OCI-LY7 (cell line): ENCODE measurements around the gene CYB561D1.

Experiments
- EZH2phosphoT487 ChIP-seq: fragments of 200-600 bp; sonication (generic); IDR thresholded peaks from 2 replicates; pipeline ENCODE4 v1.6.1; 2018; ENCODE audit warnings: low read depth, borderline replicate concordance, mild to moderate bottlenecking, mixed run types, antibody characterized with exemption, low read length, moderate library complexity, mixed read lengths
- TF ChIP-seq, protein P1 (sequence below): fragments of 200-600 bp; sonication (generic); conservative IDR thresholded peaks from 2 replicates; pipeline ENCODE4 v1.5.1; 2014; ENCODE audit warnings: mild to moderate bottlenecking, antibody characterized with exemption, low read length, moderate library complexity, mixed read lengths

GRCh38 chr1:109499661-109500536 lies 6.0 kb downstream of the CYB561D1 start:
- TF ChIP-seq, protein P1, sequence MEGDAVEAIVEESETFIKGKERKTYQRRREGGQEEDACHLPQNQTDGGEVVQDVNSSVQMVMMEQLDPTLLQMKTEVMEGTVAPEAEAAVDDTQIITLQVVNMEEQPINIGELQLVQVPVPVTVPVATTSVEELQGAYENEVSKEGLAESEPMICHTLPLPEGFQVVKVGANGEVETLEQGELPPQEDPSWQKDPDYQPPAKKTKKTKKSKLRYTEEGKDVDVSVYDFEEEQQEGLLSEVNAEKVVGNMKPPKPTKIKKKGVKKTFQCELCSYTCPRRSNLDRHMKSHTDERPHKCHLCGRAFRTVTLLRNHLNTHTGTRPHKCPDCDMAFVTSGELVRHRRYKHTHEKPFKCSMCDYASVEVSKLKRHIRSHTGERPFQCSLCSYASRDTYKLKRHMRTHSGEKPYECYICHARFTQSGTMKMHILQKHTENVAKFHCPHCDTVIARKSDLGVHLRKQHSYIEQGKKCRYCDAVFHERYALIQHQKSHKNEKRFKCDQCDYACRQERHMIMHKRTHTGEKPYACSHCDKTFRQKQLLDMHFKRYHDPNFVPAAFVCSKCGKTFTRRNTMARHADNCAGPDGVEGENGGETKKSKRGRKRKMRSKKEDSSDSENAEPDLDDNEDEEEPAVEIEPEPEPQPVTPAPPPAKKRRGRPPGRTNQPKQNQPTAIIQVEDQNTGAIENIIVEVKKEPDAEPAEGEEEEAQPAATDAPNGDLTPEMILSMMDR = peak; percentile 76
- no peak for TF ChIP-seq EZH2phosphoT487
